Body of pancreas (tissue), 4 donors: ENCODE results near the gene ENTPD2.

Source experiments
- POLR2A ChIP-seq, 3 donors: fragments of 450-650 bp; IDR thresholded peaks; one replicate each; pipeline ENCODE4 v1.6.1; 2016; ENCODE audit warnings: antibody characterized with exemption in 3 of 3, mild to moderate bottlenecking in 2 of 3
- TF ChIP-seq, protein P1 (sequence below), 7 experiments: fragments of 450-650 bp in 4 of 7; fragments of 200-600 bp in 3 of 7; sonication (generic) in 3 of 7; IDR thresholded peaks; one replicate each; pipeline ENCODE4 v1.5.1; 2016 to 2019; ENCODE audit warnings: antibody characterized with exemption in 7 of 7

GRCh38 chr9:137023583-137023991 lies 30.3 kb downstream of the ENTPD2 start:
- no peak for TF ChIP-seq POLR2A (IDR thresholded peaks at IDR 0.05)
- TF ChIP-seq, protein P1, sequence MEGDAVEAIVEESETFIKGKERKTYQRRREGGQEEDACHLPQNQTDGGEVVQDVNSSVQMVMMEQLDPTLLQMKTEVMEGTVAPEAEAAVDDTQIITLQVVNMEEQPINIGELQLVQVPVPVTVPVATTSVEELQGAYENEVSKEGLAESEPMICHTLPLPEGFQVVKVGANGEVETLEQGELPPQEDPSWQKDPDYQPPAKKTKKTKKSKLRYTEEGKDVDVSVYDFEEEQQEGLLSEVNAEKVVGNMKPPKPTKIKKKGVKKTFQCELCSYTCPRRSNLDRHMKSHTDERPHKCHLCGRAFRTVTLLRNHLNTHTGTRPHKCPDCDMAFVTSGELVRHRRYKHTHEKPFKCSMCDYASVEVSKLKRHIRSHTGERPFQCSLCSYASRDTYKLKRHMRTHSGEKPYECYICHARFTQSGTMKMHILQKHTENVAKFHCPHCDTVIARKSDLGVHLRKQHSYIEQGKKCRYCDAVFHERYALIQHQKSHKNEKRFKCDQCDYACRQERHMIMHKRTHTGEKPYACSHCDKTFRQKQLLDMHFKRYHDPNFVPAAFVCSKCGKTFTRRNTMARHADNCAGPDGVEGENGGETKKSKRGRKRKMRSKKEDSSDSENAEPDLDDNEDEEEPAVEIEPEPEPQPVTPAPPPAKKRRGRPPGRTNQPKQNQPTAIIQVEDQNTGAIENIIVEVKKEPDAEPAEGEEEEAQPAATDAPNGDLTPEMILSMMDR (IDR thresholded peaks at IDR 0.05): no peak
